ENCODE results near the gene CYP1B1.
"Not testable (repeated sequence)": the region's sequence is repeated elsewhere in the genome, so short reads cannot be mapped to it uniquely, and the experiment has no call there.

CYP1B1 gene

DNA sequence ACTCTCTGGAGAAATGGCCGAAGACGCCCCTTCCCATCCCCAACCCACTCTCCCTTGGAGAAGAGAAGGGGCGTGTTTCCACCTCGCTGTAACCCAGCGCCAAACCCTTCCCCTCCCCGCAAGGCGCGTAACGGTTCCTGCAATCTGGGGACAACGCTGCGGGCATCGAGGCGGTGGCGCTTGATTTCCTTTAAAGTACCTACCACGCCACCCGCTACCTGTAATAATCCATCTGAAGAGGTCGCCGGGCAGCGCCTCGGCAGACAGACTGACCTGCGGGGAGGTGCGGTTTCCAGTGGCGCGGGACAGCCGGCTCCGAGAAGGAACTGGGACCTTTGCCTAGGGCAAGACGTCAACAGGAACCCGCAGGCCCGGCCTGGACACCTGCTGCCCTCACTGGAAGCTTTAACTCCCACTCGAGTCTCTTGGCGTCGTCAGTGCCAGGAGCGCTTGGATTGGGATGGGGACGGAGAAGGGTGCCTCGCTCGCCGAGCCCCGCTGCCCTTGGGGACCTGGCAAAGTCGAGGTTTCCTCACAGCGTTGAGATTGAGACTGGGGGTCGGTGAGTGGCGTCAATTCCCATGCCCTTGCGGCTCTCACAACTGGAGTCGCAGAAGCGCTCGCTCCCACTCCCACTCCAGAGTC, at the start of gene CYP1B1:
CYP1B1 (minus strand) TSS at position 645 of the 645 bp plus-strand sequence. CDS start 763 bp downstream, outside the sequence.
- DNase-seq (ENCODE audit: low spot score): no peak

DNA sequence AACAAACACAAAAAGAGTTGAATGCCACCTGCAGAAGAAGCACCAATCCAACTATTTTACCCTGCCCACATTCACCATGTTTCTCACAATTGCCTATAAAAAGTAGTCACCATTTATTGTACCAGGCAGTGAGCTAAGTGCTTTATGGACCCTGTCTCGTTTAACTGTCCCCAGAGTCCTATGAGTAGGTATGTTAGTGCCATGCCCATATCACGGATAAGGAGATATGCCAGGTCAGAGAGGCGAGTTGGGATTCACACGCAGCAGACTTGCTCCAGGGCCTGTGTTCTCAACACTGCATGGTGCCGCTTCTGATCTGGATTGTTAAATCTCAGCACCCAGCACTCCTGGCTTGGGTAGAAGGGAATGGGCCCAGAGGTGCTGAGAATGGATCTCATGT, 49.1 kb upstream of the CYP1B1 start:
- DNase-seq (ENCODE audit: low spot score): no peak

DNA sequence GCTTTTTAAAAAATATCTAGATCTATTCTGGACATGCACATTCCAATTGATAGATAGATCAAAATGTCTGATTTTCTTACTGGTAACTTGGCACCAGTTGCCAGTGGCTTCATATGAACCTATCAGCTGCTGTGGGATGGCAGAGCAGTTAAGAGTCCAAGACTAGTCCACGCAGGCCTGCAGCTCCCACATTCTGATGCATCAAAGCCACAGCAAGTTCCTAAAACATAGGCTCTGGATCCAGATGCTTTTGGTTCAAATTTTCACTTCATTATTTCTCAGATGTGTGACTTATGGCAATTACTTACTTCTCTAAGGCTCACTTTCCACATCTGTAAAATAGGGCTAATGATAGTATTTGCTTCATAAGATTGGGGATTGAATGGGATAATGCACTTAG, 48.0 kb upstream of the CYP1B1 start:
- DNase-seq (ENCODE audit: low spot score): no peak

DNA sequence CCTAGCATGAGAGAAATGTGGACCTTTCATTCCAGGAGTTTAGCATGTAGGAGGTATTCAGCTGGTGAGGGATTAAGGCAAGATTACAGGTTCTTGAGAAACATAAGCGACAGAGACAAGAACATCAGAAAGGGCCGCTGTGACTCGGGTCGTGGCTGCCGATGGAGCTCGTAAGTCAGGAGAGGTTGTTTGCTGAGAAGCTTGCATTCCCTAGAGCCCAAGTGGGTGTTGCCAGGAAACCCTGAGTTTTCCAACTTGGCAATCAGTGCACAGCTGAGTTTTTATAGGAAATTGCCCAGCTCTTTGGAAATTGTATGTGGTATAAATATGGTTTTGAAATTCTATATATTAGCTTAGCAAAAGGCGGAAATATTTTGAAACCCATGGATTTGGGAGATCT, 46.4 kb upstream of the CYP1B1 start:
- no peak for DNase-seq (ENCODE audit: low spot score)

DNA sequence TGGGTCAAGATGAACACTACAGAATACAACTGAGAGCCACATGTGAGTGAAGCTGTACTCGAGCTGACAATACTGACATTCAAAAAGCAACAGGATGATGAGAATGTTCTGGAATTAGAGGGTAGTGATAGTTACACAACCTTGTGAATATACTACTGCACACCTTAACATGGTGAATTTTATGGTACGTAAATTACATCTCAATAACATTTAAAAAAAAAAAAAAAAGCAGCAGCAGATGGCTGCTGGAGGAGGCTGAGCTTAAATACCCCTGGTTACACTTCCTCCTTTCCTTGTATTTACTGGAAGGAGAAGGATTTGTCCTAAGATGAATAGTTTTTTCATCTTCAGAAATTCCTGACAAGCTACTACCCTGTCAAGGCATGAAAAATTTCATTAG, 45.5 kb upstream of the CYP1B1 start:
- no peak for DNase-seq (ENCODE audit: low spot score)

DNA sequence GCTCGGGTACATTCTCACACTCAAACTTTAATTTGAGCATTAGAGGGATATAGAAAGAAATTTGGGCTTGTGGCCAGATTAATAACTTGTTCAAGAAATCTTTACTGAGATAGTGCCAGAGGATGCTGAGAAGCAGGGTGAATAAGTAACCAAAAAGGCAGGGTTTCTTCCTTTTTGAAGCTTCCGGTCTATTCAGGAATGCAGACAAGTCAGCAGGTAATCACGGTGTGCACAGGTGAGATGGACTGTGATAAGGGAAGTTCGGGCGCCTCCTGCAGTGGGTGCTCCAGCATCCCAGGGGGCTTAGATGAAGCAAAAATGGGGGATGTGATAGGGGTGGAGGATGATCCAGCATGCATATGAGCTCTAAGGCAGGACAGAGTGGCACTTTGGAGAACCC, 44.9 kb upstream of the CYP1B1 start:
- no peak for DNase-seq (ENCODE audit: low spot score)

DNA sequence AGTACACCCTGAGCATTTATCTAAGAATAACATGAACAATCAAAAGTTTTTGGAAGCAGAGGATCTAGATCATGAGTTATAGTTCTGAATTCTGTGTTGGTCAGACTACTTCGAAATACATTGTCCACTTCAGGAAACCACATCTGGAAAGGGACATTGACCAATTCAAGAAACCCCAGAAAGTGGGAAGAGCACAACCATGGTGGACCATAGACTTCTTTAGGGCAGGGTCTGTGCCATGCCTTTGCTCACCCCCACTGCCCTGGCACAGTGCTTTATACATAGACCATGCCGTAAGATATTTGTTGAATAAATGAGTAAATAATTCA, 44.3 kb upstream of the CYP1B1 start:
- no peak for DNase-seq (ENCODE audit: low spot score)

- DNase-seq (ENCODE audit: low spot score): no peak
Observed at GRCh38 chr2:38116762-38117161, 40.8 kb upstream of the CYP1B1 start.

GRCh38 chr2:38115216-38116032, 39.5 kb upstream of the CYP1B1 start:
- peak; percentile 81 for DNase-seq (ENCODE audit: low spot score)

DNA sequence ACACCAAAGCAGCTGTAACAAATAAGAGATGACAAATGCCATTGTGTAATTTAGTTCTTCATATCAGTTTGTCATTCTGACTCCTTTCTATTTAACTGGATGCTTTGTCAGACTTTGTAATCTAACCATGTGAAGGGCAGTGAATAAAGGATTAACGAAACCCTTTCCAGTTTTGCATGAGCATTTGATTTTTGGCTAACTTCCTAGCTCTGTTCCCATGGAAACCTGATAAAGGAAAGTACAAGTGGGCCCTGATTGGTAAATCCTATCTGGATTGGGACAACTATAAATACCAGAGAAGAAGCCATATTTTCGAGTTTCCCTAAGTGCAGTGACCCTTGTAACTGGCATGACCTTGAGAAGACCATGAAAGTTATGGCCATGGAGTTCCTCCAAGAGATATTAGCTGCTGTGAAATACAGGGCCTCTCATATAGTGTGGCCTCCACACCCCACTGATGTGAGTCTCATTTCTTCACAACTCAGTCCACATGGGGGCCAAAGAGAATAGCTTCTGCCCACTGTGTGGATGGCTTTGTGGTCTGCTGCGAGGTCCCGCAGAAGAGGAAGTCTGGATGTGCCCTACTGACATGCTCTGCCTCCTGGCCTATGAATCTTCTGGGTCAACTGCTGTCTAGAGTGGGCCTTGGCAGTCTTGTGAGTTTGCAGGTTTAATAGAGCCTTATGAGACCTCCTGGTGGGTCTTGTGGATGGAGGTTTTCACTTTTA, 38.2 kb upstream of the CYP1B1 start:
- no peak for DNase-seq (ENCODE audit: low spot score)

DNA sequence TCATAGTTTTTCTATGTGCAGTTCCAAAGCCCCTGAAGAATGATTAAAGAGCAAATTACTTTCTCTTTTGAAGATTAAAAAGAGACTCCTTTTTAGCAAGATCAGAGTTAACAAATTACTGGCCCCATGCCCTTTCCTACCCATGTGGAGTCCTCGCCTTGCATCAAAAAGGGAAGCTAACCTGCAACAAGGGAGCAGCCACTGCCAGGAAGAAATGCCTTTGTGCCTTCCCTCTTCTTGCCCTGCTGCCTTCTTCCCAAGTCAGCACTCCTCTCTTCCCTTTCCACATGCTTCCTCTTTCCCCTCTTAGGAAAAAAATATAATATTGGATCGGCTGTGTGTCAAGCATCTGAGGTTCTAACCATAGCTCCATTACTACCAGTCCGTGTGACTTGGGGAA, 37.1 kb upstream of the CYP1B1 start:
- no peak for DNase-seq (ENCODE audit: low spot score)

GRCh38 chr2:38111350-38111749, 35.4 kb upstream of the CYP1B1 start:
- DNase-seq (ENCODE audit: low spot score): not testable (repeated sequence)

- peak; percentile 47 for DNase-seq (ENCODE audit: low spot score)
Observed at GRCh38 chr2:38109732-38110181, 33.8 kb upstream of the CYP1B1 start.

- no peak for DNase-seq (ENCODE audit: low spot score)
Observed at GRCh38 chr2:38108907-38109731, 33.2 kb upstream of the CYP1B1 start.

GRCh38 chr2:38107738-38108410, 31.9 kb upstream of the CYP1B1 start:
- DNase-seq (ENCODE audit: low spot score): no peak

GRCh38 chr2:38106405-38107094, 30.6 kb upstream of the CYP1B1 start:
- peak; percentile 55 for DNase-seq (ENCODE audit: low spot score)

GRCh38 chr2:38105922-38106321, 30.0 kb upstream of the CYP1B1 start:
- no peak for DNase-seq (ENCODE audit: low spot score)

DNA sequence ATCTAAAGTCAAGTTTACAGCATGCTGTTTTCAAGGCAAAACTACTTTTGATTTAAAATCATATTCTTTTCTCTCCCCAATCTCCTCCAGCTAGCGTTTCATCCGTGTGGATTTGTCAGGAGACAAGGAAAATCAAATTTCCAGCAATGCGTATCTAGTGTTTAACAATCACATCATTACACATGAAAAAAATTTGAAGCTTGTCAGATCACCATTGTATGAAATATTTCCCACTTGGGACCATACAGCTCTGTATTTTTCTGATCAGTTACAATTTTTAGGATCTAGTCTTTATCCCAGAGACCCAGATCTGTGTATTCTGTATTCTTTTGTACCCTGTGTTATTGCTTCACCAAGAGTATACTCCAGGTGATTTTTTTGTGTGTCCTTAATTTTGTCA, 28.6 kb upstream of the CYP1B1 start:
- no peak for DNase-seq (ENCODE audit: low spot score)

DNA sequence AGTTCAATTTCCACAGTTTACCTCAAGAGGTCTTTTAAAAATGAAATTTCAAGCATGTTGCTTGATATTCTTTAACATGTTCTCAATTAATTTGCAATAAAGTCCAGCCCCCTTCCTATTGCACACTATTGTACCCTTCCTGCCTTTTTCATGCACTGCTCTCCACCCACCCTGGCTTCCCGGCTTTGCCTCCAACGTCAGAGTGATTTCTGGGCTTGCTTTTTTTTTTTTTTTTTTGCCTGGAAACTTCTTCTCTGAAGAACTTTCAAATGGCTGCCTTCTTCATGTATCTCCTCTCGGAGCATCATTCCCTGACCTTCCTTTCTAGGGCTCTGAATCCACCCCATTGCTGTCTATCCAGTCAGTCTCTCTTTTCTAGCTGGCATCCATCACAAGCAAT, 24.4 kb upstream of the CYP1B1 start:
- no peak for DNase-seq (ENCODE audit: low spot score)

GRCh38 chr2:38099099-38100028, 23.4 kb upstream of the CYP1B1 start:
- no peak for DNase-seq (ENCODE audit: low spot score)
